ENCODE data around the gene AMIGO1. TPM values are rescaled to one million over a fixed set of nuclear protein-coding genes. Genes with fewer than 3 reads are reported as not detected.
"Not testable (repeated sequence)": the region's sequence is repeated elsewhere in the genome, so short reads cannot be mapped to it uniquely, and the experiment has no call there.

AMIGO1 gene
- total RNA-seq, 1 donor from 2014 or later, result 3.5 TPM

- ATAC-seq (no peak), DNase-seq (ENCODE audit: low spot score) (no peak)
These were observed 24.5 kb downstream of the AMIGO1 start for GRCh38 chr1:109485001-109485400.

DNA sequence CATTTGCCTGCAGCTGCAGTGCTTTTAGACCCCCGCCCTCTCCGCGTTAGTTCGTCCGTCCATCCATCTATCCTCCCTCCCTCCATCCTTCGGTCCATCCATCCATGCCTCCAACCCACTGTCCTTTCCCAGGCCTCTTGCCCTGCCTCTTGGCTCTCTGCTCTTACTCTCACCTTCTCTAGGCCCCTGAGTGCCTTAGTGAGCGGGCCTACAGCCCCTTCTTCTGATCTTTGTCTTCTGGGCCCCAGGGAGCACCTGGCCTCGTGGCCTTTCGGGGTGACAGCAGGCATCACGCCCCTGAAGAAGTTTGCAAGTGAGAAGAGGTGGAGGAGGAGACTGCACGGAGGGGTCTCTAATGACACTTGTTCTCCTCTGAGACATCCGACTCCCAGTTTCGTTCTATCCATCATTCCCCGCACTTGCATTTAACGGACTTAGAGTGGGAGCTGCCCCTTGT is 25.0 kb downstream of the AMIGO1 start:
- ATAC-seq (no peak), DNase-seq (ENCODE audit: low spot score) (no peak)

DNA sequence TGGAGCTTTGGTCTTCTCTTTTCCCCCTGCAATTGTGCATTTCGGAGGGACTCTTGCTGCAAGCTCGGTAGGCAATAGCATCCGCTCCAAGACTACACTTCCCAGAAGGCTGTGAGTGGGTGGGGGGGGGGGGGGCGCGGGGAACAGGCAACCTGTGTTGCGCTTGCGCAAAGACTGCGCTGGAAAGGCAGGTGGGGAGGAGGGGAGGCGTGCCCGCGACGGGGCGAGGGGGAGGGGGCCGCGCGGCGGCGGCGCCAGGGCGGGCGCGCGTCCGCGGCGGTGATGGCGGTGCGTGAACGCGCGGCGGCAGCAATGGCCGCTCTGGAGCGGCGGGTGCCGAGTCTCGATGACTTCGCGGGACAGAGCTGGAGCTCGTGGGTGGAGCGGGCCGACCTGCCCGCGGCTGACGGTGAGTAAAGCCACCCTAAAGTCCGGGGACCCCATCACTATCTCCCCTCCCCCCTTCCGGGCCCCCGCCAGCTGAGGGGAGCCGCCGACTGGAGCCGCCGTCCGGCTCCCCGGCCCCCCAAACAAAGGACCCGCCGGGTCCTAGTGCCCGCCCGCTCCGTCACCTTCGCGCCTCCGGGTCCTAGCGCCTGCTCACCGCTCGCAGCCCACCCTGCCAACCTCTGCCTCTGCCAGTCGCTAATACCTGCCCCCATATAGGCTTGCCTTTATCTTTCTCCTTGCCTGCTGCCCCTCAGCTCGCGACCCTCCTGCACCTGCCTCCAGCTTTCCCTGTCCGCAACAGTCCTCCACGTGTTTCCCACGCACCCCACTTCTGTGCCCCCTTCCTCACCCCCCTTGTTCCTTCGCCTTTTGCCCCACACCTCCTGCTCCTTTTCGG is 25.6 kb downstream of the AMIGO1 start, which contains the start of gene ATXN7L2:
Gene ATXN7L2 (plus strand): TSS at position 234 of the 847 bp plus-strand sequence. CDS start 49 bp downstream, at position 283.
- ATAC-seq, result peak; percentile 94
- peak; percentile 91 for DNase-seq (ENCODE audit: low spot score)

DNA sequence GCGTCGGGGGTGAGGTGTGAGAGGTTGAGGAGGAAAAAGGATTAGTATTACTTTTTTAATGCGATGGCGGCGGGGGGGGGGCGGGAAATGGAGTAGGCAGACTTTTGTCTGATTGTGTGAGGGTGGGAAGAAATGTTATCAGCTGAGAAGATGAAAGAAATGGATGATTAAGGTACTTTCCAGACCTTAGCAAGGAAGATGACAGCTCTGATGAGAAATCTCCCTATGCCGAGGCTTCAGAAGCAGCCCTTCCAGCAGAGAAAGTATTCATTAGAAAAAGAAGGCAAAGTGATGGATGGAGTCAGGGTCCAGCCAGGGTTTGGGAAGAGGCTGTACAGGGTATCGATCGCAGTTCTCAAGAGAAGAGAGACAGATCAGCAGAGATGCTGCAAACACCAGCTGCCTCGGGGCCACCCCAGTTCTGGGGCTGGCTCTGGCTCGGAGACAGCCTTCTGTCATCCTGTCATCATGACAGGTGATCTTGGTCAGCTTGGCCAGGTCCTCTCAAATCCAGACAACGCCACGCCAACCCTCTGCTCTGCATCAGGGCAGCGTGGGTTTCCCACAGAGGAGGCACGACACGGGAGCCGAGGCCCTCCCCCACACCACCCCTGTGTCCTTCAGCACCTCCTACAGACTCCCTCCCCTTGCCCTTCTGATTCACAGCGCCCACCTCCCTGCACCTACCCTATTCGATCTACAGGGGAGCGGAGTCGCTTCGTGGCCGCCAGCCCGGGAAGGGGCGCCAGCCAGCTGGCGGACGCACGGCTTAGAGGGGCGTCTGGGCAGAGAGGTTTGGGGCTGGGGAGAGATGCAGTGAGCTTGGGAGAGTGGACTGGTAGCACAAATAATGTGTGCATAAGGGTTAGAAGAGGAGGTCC is 26.5 kb downstream of the AMIGO1 start:
- ATAC-seq, result peak; percentile 23
- no peak for DNase-seq (ENCODE audit: low spot score)

- DNase-seq (ENCODE audit: low spot score) (no peak), ATAC-seq (no peak)
These were observed 27.3 kb downstream of the AMIGO1 start for GRCh38 chr1:109482242-109482641.

- no peak for DNase-seq (ENCODE audit: low spot score)
- ATAC-seq, result no peak
These were observed 27.9 kb downstream of the AMIGO1 start for GRCh38 chr1:109481646-109482045.

DNA sequence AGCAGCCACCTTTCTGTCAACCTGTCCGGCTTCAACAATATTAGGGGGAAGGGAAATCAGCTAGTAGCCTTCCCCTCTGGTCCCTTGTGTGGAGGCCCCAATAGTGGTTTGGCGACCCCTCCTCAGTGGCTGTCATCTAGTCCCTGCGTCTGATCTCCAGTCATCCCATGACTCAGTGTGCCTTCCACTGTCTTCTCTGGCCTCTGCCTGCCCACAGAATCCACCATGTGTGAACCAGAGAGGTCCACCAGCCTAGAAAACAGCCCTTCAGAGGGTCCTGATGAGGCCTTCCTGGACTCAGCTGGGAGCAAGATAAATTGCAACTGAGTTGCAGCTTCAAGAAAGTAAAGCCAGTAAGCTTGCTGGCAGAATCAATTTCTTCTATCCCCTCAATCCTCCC is 29.6 kb downstream of the AMIGO1 start:
- ATAC-seq, result no peak
- no peak for DNase-seq (ENCODE audit: low spot score)

- no peak for ATAC-seq
These were observed 30.2 kb downstream of the AMIGO1 start for GRCh38 chr1:109479311-109479710.

GRCh38 chr1:109478806-109479205 is 30.7 kb downstream of the AMIGO1 start:
- ATAC-seq, result no peak
- no peak for DNase-seq (ENCODE audit: low spot score)

More at GRCh38 chr1:109479311-109479710, 30.2 kb downstream of the AMIGO1 start:
- no peak for DNase-seq (ENCODE audit: low spot score)

GRCh38 chr1:109477821-109478220 is 31.7 kb downstream of the AMIGO1 start:
- ATAC-seq (peak; percentile 22), DNase-seq (ENCODE audit: low spot score) (no peak)

DNA sequence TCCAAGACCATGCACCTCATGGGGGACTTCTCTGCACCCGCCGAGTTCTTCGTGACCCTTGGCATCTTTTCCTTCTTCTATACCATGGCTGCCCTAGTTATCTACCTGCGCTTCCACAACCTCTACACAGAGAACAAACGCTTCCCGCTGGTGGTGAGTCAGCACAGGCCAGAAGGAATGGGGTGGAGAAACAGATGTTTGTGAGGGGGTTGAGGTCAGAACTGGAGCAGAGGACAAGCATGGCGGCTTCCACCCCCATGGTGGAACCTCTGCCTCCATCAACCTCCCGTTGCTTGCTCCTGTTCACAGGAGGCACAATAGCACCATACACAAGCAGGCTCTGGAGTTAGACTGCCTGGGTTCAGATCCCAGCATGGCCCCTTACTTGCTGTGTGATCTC is 32.7 kb downstream of the AMIGO1 start:
- ATAC-seq (no peak), DNase-seq (ENCODE audit: low spot score) (no peak)

- DNase-seq (ENCODE audit: low spot score) (no peak), ATAC-seq (no peak)
These were observed 34.3 kb downstream of the AMIGO1 start for GRCh38 chr1:109475261-109475660.

DNA sequence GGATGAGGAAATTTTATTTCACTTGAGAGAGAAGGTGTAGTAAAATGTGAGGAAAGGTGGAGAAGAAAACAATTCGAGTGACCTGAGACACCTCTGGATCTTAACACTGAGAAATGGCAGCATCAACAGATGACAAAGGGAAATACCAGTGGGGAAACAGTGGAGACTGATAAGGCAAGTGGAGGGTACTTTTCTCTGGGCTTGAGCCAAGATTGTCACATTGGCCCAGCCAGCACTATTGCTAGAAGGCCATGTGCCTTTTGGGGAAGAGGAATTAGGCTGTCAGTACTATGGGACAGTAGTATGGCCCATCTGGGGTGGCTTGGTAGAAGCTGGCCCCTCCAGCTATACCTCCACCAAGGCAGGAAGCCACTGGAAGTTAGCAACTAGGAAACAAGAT is 34.8 kb downstream of the AMIGO1 start:
- ATAC-seq, result no peak
- no peak for DNase-seq (ENCODE audit: low spot score)

DNA sequence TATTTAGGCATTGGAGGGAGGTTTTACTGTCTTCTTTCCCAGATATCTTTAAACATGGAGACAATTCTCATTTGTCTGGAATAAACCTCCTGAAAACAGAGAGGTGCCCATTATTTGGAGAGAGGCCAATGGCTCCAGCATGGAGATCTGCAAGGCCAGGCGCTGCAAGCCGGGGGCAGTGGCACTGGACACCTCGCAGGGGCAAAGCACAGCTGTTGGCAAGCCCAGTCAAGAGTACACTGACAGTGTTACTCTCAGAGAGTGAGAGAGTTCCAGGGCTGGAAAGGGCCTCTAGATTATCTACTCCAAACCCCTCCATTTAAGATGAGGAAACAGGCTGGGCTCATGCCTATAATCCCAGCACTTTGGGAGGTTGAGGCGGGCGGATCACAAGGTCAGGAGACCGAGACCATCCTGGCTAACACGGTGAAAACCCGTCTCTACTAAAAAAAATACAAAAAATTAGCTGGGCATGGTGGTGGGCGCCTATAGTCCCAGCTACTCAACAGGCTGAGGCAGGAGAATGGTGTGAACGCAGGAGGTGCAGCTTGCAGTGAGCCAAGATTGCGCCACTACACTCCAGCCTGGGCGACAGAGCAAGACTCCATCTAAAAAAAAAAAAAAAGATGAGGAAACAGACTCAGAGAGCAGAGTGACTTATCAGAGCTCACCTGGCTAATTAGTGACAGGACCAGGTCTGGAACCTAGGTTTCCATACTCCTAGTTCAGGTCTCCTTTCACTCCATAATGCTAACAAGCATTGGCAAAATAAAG is 36.1 kb downstream of the AMIGO1 start:
- ATAC-seq, result peak; percentile 52
- DNase-seq (ENCODE audit: low spot score), result not testable (repeated sequence)

- DNase-seq (ENCODE audit: low spot score), result no peak
These were observed 36.7 kb downstream of the AMIGO1 start for GRCh38 chr1:109472779-109473178.

DNA sequence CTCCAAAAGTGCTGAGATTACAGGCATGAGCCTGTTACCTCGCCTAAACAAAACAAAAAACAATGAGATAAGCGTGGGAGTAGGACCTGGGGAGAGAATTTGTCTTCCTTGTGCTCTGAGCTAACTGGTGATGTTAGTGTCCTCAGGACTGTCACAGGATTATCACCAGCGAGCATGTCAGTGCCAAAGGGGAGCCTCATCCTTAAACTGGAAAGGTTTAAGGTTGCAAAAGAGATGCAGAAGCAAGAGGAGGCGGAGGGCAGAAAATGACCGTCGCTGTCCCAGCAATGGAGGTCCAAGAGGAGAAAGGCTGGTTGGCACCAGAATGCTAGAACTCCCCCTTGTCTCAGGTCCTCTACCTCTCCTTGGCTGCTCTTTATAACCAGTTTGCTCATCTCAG is 39.3 kb downstream of the AMIGO1 start:
- ATAC-seq (no peak), DNase-seq (ENCODE audit: low spot score) (no peak)

More at GRCh38 chr1:109472779-109473178, 36.7 kb downstream of the AMIGO1 start:
- no peak for ATAC-seq

DNA sequence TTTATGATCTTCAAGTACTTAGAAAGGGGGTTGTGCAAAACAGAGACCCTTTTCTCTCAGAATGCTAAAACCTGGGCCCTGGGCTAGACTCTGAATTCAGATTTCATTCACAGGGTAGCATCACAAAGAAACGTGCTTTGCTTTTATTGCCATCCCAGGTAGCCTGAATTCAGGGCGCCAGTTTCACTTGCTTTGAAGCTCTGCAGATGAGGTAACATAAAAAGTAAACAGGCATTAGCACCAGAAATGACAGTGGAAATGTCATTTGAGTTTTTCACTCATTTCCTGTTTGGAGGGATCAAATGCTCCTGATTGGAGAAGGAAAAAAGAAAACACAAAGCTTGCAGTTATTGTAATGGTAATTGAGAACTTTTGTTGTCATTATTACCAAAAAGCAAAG is 40.6 kb downstream of the AMIGO1 start:
- no peak for DNase-seq (ENCODE audit: low spot score)

DNA sequence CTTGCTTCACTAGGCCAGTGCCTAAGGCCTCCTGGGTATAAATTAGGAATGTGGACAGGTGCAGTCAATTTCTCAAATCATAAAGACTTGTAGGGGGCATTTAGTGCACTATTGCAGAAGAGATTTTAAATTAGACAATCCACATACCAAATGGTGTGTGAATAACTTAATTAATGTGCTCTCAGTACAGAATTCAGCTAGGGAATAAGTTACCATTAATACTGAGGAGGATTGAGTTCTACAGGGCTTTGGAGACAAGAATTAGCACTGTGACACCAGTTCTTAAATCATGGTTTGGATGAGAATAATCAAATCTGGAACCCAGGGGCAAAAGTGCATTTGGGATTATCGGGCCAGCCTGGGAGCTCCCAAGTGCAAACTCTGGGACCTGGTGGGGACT is 41.5 kb downstream of the AMIGO1 start:
- no peak for DNase-seq (ENCODE audit: low spot score)
- ATAC-seq, result no peak

More for the DNA sequence above, 40.6 kb downstream of the AMIGO1 start:
- ATAC-seq, result no peak

- DNase-seq (ENCODE audit: low spot score), result peak; percentile 55
- ATAC-seq, result peak; percentile 56
These were observed 42.2 kb downstream of the AMIGO1 start for GRCh38 chr1:109467301-109467777.

DNA sequence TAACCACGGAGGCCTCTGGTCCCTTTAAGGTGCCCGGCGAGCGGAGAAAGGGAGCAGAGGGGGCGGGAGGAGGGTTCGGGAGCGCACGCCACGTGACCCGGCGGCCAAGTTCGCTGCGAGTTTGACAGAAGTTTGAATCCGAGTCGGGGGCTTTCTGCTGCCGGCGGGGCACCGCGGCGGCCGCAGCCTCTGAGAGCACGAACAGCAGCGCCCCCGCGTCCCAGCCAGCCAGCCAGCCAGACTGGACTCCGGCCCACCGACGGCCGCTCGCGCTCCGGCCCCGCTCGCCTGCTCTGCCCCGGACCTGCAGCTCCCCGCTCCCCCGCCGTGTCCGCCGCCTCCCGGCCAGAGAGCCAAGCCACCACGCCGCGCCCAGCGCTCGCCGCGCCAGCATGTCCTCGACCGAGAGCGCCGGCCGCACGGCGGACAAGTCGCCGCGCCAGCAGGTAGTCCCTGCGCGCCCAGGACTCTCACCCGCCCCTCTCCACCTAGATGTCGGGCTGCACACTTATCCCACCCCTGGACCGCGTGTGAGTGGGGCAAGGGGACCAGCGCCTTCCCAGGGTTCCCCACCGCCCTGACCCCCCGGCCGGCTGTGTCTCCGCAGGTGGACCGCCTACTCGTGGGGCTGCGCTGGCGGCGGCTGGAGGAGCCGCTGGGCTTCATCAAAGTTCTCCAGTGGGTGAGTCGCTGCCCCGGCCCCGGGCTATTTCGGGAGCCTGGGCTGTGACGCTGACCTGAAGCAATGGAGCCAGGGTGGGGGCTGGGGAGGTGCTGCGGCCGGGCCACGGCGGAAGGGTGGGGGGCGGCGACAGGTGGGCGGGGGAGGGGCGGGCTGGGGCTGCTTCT is 42.9 kb downstream of the AMIGO1 start, which contains the start of gene SYPL2:
Gene SYPL2 (plus strand): TSS at position 95 of the 849 bp plus-strand sequence. CDS start 298 bp downstream, at position 393.
- peak; percentile 83 for DNase-seq (ENCODE audit: low spot score)
- peak; percentile 87 for ATAC-seq
